A204.1 (cell line): ENCODE results near the gene TRAPPC2L.

Experiments used
- FAIRE-seq: peaks from 2 replicates; lab custom pipeline; 2012; peaks lifted over from hg19 to GRCh38; lab: Jason Lieb, UNC

The TRAPPC2L gene

GRCh38 chr16:88910284-88911135 is 53.6 kb downstream of the TRAPPC2L start:
- FAIRE-seq: no peak

DNA sequence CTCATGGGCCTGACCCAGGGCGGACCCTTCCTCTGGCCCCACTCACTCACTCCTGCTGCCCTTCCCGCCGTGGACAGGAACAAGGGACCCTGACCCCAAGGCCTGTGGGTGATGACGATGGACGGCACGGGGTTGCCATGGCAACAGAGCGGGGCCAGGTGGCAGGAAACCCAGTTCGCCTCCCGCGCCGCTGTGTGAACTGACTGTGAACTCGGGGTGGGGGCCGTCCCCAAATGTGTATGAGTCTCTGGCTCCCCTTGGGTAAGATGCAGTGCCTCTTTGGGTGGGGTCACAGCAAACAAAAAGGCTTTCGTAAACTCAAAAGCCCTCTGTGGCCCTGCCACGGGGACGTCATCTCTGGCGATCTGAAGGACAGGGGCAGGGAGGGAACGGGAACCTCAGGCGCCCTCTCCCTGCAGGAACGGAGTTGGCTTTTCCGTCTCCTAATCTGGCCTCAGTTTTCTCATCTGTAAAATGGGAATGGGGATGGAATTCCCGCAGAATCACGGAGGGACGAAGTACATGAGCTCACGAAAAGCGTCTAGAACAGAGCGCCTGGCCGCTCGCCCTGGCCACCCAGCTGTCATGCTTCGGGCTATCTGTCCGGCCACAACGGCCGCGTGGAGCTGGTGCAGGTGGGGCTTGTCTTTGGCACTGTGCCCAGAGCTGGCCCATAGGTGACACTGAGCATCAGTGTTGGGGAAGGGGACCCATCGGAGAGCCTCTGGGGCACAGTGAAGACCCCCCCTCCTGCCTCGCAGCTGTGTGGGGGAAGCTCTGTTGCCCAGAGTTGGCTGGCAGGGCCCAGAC is 54.4 kb downstream of the TRAPPC2L start:
- FAIRE-seq: no peak

DNA sequence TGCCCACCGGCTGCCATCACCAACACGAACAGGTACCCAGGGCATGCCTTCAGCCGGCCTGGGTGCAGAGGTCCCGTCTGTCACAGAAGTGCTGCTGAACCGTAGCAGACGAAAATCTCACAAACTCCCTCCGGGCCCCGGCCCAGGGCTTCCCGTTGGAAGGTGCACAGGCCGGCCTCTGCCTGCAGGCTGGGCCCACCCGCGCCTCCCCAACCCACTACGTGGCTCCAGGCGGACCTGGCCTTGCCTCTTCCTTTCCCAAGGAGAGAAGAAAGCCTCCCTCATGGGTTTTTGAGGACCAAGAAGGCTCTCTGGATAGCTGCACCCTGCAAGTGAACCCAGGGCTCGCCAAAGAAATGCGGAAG is 55.0 kb downstream of the TRAPPC2L start:
- no peak for FAIRE-seq
